H1 (cell line): Measurements from ENCODE around the gene DHDH. TPM values are rescaled to one million over a fixed set of nuclear protein-coding genes. Genes with fewer than 3 reads are reported as not detected.
A peak's percentile ranks its signal among the peaks of the same experiment; 100 is the strongest.

Experiments used
- CTCF ChIA-PET: fragments of 300-600 bp; sonication (Branson Sonifier 250); formaldehyde crosslinking; loops from one replicate; lab custom pipeline; 2021; ENCODE audit not compliant: partially characterized antibody; lab: Charles Lee
- POLR2A ChIA-PET: fragments of 300-600 bp; sonication (Branson Sonifier 250); formaldehyde crosslinking; loops from one replicate; lab custom pipeline; 2021; ENCODE audit warnings: inconsistent platforms; ENCODE audit not compliant: partially characterized antibody; lab: Charles Lee
- DNase-seq, 2 experiments: peaks; one replicate each; pipeline versions ENCODE4 v3.0.0 to v3.0.0-alpha.2; 2010 to 2022; ENCODE audit warnings: low spot score in 2 of 2, low read depth in 1 of 2, mixed read lengths in 1 of 2
- FAIRE-seq: peaks from 2 replicates; lab custom pipeline; 2011; peaks lifted over from hg19 to GRCh38; lab: Jason Lieb, UNC
- H2AFZ ChIP-seq: 2 replicates; pipeline ENCODE4 v1.8.1; 2012; ENCODE audit warnings: low read length, inconsistent platforms
- H2AK5ac ChIP-seq: 2 replicates; pipeline ENCODE4 v1.6.1; 2013; ENCODE audit warnings: low read depth, low read length
- H2BK120ac ChIP-seq: replicated peaks from 2 replicates; pipeline ENCODE3; 2013; ENCODE audit warnings: low read depth, low read length, inconsistent platforms
- H2BK12ac ChIP-seq: 2 replicates; pipeline ENCODE4 v1.6.1; 2013; ENCODE audit warnings: low read depth, low read length
- H2BK15ac ChIP-seq: 2 replicates; pipeline ENCODE4 v1.6.1; 2013; ENCODE audit warnings: low read length
- H2BK20ac ChIP-seq: 2 replicates; pipeline ENCODE4 v1.6.1; 2013; ENCODE audit warnings: low read length
- H2BK5ac ChIP-seq: 2 replicates; pipeline ENCODE4 v1.6.1; 2013; ENCODE audit warnings: low read depth, low read length
- H3K14ac ChIP-seq: 2 replicates; pipeline ENCODE4 v1.6.1; 2013; ENCODE audit warnings: inconsistent platforms; ENCODE audit not compliant: insufficient read length
- H3K18ac ChIP-seq: 2 replicates; pipeline ENCODE4 v1.6.1; 2013; ENCODE audit warnings: low read length; ENCODE audit errors: extremely low read depth
- H3K23ac ChIP-seq: 2 replicates; pipeline ENCODE4 v1.6.1; 2013; ENCODE audit warnings: inconsistent platforms; ENCODE audit not compliant: insufficient read length
- H3K23me2 ChIP-seq: 2 replicates; pipeline ENCODE4 v1.6.1; 2013; ENCODE audit warnings: low read depth, low read length
- H3K27ac ChIP-seq: 2 replicates; pipeline ENCODE4 v1.6.1; 2011; ENCODE audit warnings: low read depth, low read length, inconsistent platforms
- H3K27me3 ChIP-seq, 4 experiments: replicated peaks in 1 of 4; 1 replicate in 1 of 4; 2 replicates in 3 of 4; pipeline versions ENCODE4 v1.6.1 to v1.8.1; 2011 to 2013; ENCODE audit warnings: low read length in 3 of 4, mild to moderate bottlenecking in 3 of 4, inconsistent platforms in 2 of 4, mixed read lengths in 2 of 4, moderate library complexity in 1 of 4; ENCODE audit not compliant: control insufficient read depth in 3 of 4, insufficient read depth in 3 of 4; ENCODE audit errors: extremely low read depth in 1 of 4
- H3K36me3 ChIP-seq, 4 experiments: 2 replicates each; pipeline versions ENCODE4 v1.6.1 to v1.8.1; 2011 to 2013; ENCODE audit warnings: mild to moderate bottlenecking in 4 of 4, low read length in 3 of 4, moderate library complexity in 2 of 4, control low read depth in 1 of 4, inconsistent platforms in 1 of 4; ENCODE audit not compliant: insufficient read depth in 4 of 4, control insufficient read depth in 2 of 4
- H3K4ac ChIP-seq: replicated peaks from 2 replicates; pipeline ENCODE3; 2013; ENCODE audit warnings: low read length, low read depth, mixed read lengths, inconsistent platforms; ENCODE audit not compliant: insufficient read length
- H3K4me1 ChIP-seq, 4 experiments: replicated peaks in 1 of 4; 1 replicate in 1 of 4; 2 replicates in 3 of 4; pipeline versions ENCODE4 v1.6.1 to v1.8.1; 2011 to 2013; ENCODE audit warnings: low read length in 3 of 4, inconsistent platforms in 2 of 4, mixed read lengths in 1 of 4; ENCODE audit not compliant: insufficient read depth in 4 of 4, control insufficient read depth in 3 of 4
- H3K4me2 ChIP-seq, 2 experiments: 2 replicates each; pipeline versions ENCODE4 v1.6.1 to v1.8.1; 2011 to 2013; ENCODE audit warnings: low read depth in 2 of 2, low read length in 2 of 2, control low read depth in 1 of 2, inconsistent platforms in 1 of 2, mild to moderate bottlenecking in 1 of 2; ENCODE audit not compliant: insufficient read depth in 1 of 2
- H3K4me3 ChIP-seq, 4 experiments: fragments of 200-600, 300-600 bp in 1 of 4; sonication (generic), shearing (Covaris generic), sonication (Bioruptor Twin) in 1 of 4; 2 replicates each; pipeline versions ENCODE4 v1.5.1 to v1.8.1; 2011 to 2016; ENCODE audit warnings: low read length in 4 of 4, low read depth in 3 of 4, control low read depth in 2 of 4, inconsistent platforms in 2 of 4, mild to moderate bottlenecking in 2 of 4, mixed read lengths in 1 of 4, moderate library complexity in 1 of 4; ENCODE audit not compliant: insufficient read depth in 2 of 4; ENCODE audit errors: extremely low read depth in 1 of 4
- H3K56ac ChIP-seq: replicated peaks from 2 replicates; pipeline ENCODE3; 2013; ENCODE audit warnings: low read depth, mild to moderate bottlenecking, mixed read lengths, low read length, inconsistent platforms; ENCODE audit not compliant: insufficient read length
- H3K79me1 ChIP-seq: 2 replicates; pipeline ENCODE4 v1.6.1; 2013; ENCODE audit warnings: low read depth, low read length, control low read depth
- H3K79me2 ChIP-seq, 2 experiments: 2 replicates each; pipeline versions ENCODE4 v1.6.1 to v1.8.1; 2012 to 2013; ENCODE audit warnings: low read length in 2 of 2, mild to moderate bottlenecking in 2 of 2, inconsistent platforms in 1 of 2; ENCODE audit not compliant: insufficient read depth in 2 of 2, control insufficient read depth in 1 of 2
- H3K9ac ChIP-seq, 4 experiments: replicated peaks in 1 of 4; 1 replicate in 1 of 4; 2 replicates in 3 of 4; pipeline versions ENCODE4 v1.6.1 to v1.8.1; 2011 to 2013; ENCODE audit warnings: low read depth in 3 of 4, low read length in 3 of 4, control low read depth in 2 of 4, mild to moderate bottlenecking in 2 of 4, moderate library complexity in 2 of 4, inconsistent platforms in 1 of 4; ENCODE audit errors: extremely low read depth in 1 of 4
- H3K9me3 ChIP-seq, 2 experiments: 2 replicates each; pipeline versions ENCODE4 v1.6.1 to v1.8.1; 2012 to 2013; ENCODE audit warnings: mild to moderate bottlenecking in 2 of 2, moderate library complexity in 2 of 2, control low read depth in 1 of 2, inconsistent platforms in 1 of 2, low read depth in 1 of 2, low read length in 1 of 2, mixed read lengths in 1 of 2; ENCODE audit not compliant: insufficient read depth in 2 of 2
- H4K20me1 ChIP-seq, 2 experiments: replicated peaks in 1 of 2; 2 replicates each; pipeline versions ENCODE3 to v1.8.1; 2011 to 2013; ENCODE audit warnings: inconsistent platforms in 2 of 2, low read length in 2 of 2, mild to moderate bottlenecking in 1 of 2; ENCODE audit not compliant: insufficient read depth in 2 of 2, control insufficient read depth in 1 of 2
- H4K5ac ChIP-seq: 2 replicates; pipeline ENCODE4 v1.6.1; 2013; ENCODE audit warnings: low read length, low read depth, mixed read lengths, inconsistent platforms; ENCODE audit not compliant: insufficient read length
- H4K8ac ChIP-seq: 2 replicates; pipeline ENCODE4 v1.8.0; 2013; ENCODE audit warnings: mild to moderate bottlenecking, moderate library complexity, low read length, inconsistent platforms; ENCODE audit not compliant: insufficient read depth; ENCODE audit errors: extremely low read depth
- H4K91ac ChIP-seq: replicated peaks from 2 replicates; pipeline ENCODE3; 2013; ENCODE audit warnings: low read length, mixed read lengths, inconsistent platforms; ENCODE audit not compliant: insufficient read length
- MAFK ChIP-seq: IDR thresholded peaks from 2 replicates; pipeline ENCODE4 v1.6.1; 2012; ENCODE audit warnings: low read depth, mild to moderate bottlenecking, improper control_type of control experiment, low read length
- SIX5 ChIP-seq: IDR thresholded peaks from 2 replicates; pipeline ENCODE4 v1.6.1; 2011; ENCODE audit warnings: mild to moderate bottlenecking, low read depth, low read length
- SP1 ChIP-seq: IDR thresholded peaks from 2 replicates; pipeline ENCODE4 v1.6.1; 2011; ENCODE audit warnings: low read depth, low read length
- SP2 ChIP-seq: IDR thresholded peaks from 2 replicates; pipeline ENCODE4 v1.6.1; 2012; ENCODE audit warnings: mild to moderate bottlenecking, low read length, inconsistent platforms
- WGBS, 2 experiments: shearing (Covaris generic) in 1 of 2; methylation state at CpG; one replicate each; pipeline versions ENCODE4 v1.1.6 to v1.1.7; 2013 to 2015; ENCODE audit warnings: low lambda C conversion rate in 2 of 2, mixed read lengths in 2 of 2, inconsistent platforms in 1 of 2, low coverage in 1 of 2, missing lambda C conversion rate in 1 of 2; ENCODE audit not compliant: insufficient replicate concordance in 2 of 2, insufficient coverage in 1 of 2, insufficient read length in 1 of 2; ENCODE audit errors: extremely low coverage in 1 of 2, missing lambda C conversion rate in 1 of 2; 5-methylcytosine and 5-hydroxymethylcytosine counted together
- polyA plus RNA-seq, 7 experiments: library from polyadenylated mRNA; depleted of rRNA in 3 of 7; stranded (reverse) in 5 of 7; unstranded in 2 of 7; fragments of >200 nt in 5 of 7; fragments of 200-250 nt in 2 of 7; gene quantifications; 1 replicate in 5 of 7; 2 replicates in 1 of 7; 4 replicates in 1 of 7; pipeline versions ENCODE4 v1.2.1 to v1.2.3, GENCODE V29; 2011 to 2013; ENCODE audit warnings: missing spikeins in 2 of 7, mixed read lengths in 2 of 7
- total RNA-seq: library from RNA; stranded (reverse); fragmentation: NEBNext Ultra II Directional; extraction: Animal tissue kit (Norgen Biotek cat#: 25700); gene quantifications from 2 replicates; pipeline ENCODE4 v1.2.1, GENCODE V29; 2021

The DHDH gene
- total and polyA plus RNA-seq, 2 of the 8 experiments (the other 6 are each of a cell fraction or from before 2014, with no cell fraction given) = 2.2 to 2.8 TPM

- POLR2A ChIA-PET = interaction anchor here (0.8 to 1.7 kb wide), 4 partner anchors 11 to 114 kb away, joined by 4 to 5 read pairs (median 4); partner anchors contain the start of genes FTL and PPP1R15A
- Histone ChIP-seq H3K4ac (no peak overlapping the region), H3K4me1 (no peaks in the 10 kb centered on the region), H2BK12ac (no peak overlapping the region), H3K79me2 (no peaks in the 10 kb centered on the region), H3K4me3 (no peak overlapping the region), H3K4me2 (no peak overlapping the region), H3K36me3 (peaks cover 3 to 42% (median 10%) of the 10 kb centered on the region in 4 experiments; a peak in 5 of 8 replicates), H3K23me2 (no peaks in the 10 kb centered on the region), H2AK5ac (no peak overlapping the region), H3K18ac (no peak overlapping the region), H4K20me1 (peaks cover 0 to 7% of the 10 kb centered on the region in 2 experiments), H4K5ac (no peak overlapping the region), H3K9ac (no peak overlapping the region), H2BK15ac (no peak overlapping the region), H3K9me3 (no peaks in the 10 kb centered on the region), H2BK5ac (no peak overlapping the region), H3K23ac (no peak overlapping the region), H3K27me3 (no peaks in the 10 kb centered on the region), H2AFZ (no peak overlapping the region), H3K79me1 (peaks cover 3% of the 10 kb centered on the region), H3K27ac (no peak overlapping the region), H3K56ac (no peak overlapping the region), H4K8ac (no peak overlapping the region), H3K14ac (no peak overlapping the region), H2BK20ac (no peak overlapping the region), H4K91ac (no peak overlapping the region), H2BK120ac (no peak overlapping the region)
- CTCF ChIA-PET = interaction anchor here (0.9 to 1.9 kb wide), 6 partner anchors 10 to 198 kb away, joined by 3 to 12 read pairs (median 5); no protein-coding TSS in a partner anchor
- DNase-seq (no peak), FAIRE-seq (no peak)
- TF ChIP-seq SIX5 (0 out of 2 replicates have a peak, but pooled peaks have one; percentile 20), SP2 (no peak), MAFK (no peak), SP1 (no peak)
- 100% methylated on average over 2 of the region's 3 CpGs; no CpG with 5 or more reads in 1 of the 2 experiments for WGBS, 2 experiments
Measured at GRCh38 chr19:48986211-48986610, 52.7 kb downstream of the DHDH start.
